Esophagus squamous epithelium (tissue), 5 donors: ENCODE results near the gene CHMP3. TPM values are rescaled to one million over a fixed set of nuclear protein-coding genes. Genes with fewer than 3 reads are reported as not detected.

ENCODE experiments used
- DNase-seq: peaks from one replicate; lab custom pipeline; 2025; lab: John Stamatoyannopoulos, UW
- H3K27ac ChIP-seq, 4 donors: fragments of 200-600 bp; sonication (generic); one replicate each; pipeline ENCODE4 v1.5.1; 2016 to 2019; ENCODE audit warnings: mild to moderate bottlenecking in 1 of 4
- H3K27me3 ChIP-seq, 4 donors: fragments of 200-600 bp; sonication (generic); 1 replicate in 3 of 4; 2 replicates in 1 of 4; pipeline versions ENCODE4 v1.5.1 to v1.6.0; 2017 to 2021; ENCODE audit warnings: antibody characterized with exemption in 1 of 4
- H3K36me3 ChIP-seq, 3 donors: fragments of 200-600 bp; sonication (generic); one replicate each; pipeline ENCODE4 v1.5.1; 2016 to 2019
- H3K4me1 ChIP-seq, 3 donors: fragments of 200-600 bp; sonication (generic); one replicate each; pipeline ENCODE4 v1.5.1; 2017 to 2019
- H3K4me3 ChIP-seq, 4 donors: fragments of 200-600 bp; sonication (generic); 1 replicate in 3 of 4; 2 replicates in 1 of 4; pipeline ENCODE4 v1.5.1; 2016 to 2019; ENCODE audit warnings: mild to moderate bottlenecking in 2 of 4, moderate library complexity in 1 of 4
- H3K9me3 ChIP-seq, 3 donors: fragments of 200-600 bp; sonication (generic); one replicate each; pipeline ENCODE4 v1.5.1; 2016 to 2019
- CTCF ChIP-seq, 6 experiments: fragments of 450-650 bp in 4 of 6; fragments of 200-600 bp in 2 of 6; sonication (generic) in 2 of 6; IDR thresholded peaks; one replicate each; pipeline ENCODE4 v1.5.1; 2016 to 2019; ENCODE audit warnings: antibody characterized with exemption in 6 of 6, mild to moderate bottlenecking in 4 of 6, moderate library complexity in 4 of 6
- POLR2A ChIP-seq, 4 donors: fragments of 450-650 bp; IDR thresholded peaks; one replicate each; pipeline ENCODE4 v1.6.1; 2017; ENCODE audit warnings: antibody characterized with exemption in 4 of 4, mild to moderate bottlenecking in 4 of 4, moderate library complexity in 3 of 4
- WGBS, 2 donors: methylation state at CpG; one replicate each; pipeline ENCODE4 v1.1.5; 2018; 5-methylcytosine and 5-hydroxymethylcytosine counted together
- intact Hi-C: fragments of 100-400 bp; cut with DNase I; formaldehyde crosslinking; loops from one replicate; pipeline ENCODE4 v1.15.0; 2022
- total RNA-seq, 4 donors: library from RNA; depleted of rRNA; stranded (reverse); fragments of >200 nt; gene quantifications; one replicate each; pipeline ENCODE4 v1.1.0, GENCODE V29; 2016
- donor health status: DM: yes; HTN: yes; CAD: no.

Gene CHMP3
- total RNA-seq, 4 donors from 2014 or later = 55.5 to 103 (median 65.5) TPM

GRCh38 chr2:86523491-86523890, 39.8 kb downstream of the CHMP3 start:
- Histone ChIP-seq H3K27me3 (no peaks in the 10 kb centered on the region), H3K9me3 (no peaks in the 10 kb centered on the region), H3K27ac (no peak overlapping the region), H3K4me1 (no peaks in the 10 kb centered on the region), H3K4me3 (no peak overlapping the region), H3K36me3 (peaks cover 0 to 49% (median 0%) of the 10 kb centered on the region in 3 donors)
- no peak for TF ChIP-seq POLR2A (IDR thresholded peaks at IDR 0.05)
- no peak for TF ChIP-seq CTCF (IDR thresholded peaks at IDR 0.05)
- DNase-seq = no peak
- intact Hi-C loops = no loop called here
- 94 to 100% methylated on average over 4 of the region's 4 CpGs for WGBS, 2 donors

DNA sequence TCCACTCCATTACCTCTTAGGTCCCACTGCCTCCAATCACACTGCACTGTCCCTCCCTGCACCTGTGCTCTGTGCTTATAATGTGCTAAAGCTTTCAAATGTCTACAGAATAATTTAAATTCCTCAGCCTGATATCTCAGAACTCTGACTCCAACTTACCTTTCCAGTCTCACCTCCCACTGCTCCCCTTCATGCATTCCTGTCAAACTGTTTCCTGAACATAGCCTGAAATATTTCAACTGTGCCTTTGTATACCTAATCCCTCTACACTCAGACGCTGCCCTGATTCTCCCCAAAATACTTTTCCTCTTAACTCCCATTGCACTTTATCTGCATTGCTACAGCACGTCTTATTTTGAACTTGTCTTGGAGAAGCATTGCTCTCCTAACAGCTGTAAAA, 40.5 kb downstream of the CHMP3 start:
- H3K36me3 ChIP-seq = peaks cover 0 to 41% (median 0%) of the 10 kb centered on the region in 3 donors
- no peak for DNase-seq
- intact Hi-C loops = no loop called here
- H3K4me1 ChIP-seq = no peaks in the 10 kb centered on the region
- WGBS, 2 donors = 93% methylated on average over 2 of the region's 2 CpGs
- H3K4me3 ChIP-seq = no peak overlapping the region
- no peaks in the 10 kb centered on the region for H3K27me3 ChIP-seq
- no peak overlapping the region for H3K27ac ChIP-seq
- no peaks in the 10 kb centered on the region for H3K9me3 ChIP-seq
- TF ChIP-seq CTCF (IDR thresholded peaks at IDR 0.05) = no peak

DNA sequence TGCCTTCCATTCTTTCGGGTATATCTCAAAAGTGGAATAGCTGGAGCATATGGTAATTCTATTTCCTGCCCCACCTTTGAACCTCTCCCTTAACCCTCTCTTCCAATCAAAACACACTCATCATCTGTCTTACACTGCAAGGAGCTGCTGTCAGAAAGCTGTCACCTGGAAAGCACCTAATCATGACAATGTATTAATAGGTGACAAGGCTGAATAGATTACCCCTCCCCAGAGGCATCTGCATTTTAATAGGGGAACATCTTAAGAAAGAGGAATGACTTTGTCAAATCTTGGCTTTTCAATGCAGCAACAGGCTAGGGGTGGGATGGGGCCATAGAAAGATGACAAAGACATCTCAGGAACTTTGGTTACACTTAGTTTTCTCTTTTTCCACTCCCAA, 41.3 kb downstream of the CHMP3 start:
- H3K4me3 ChIP-seq = no peak overlapping the region
- WGBS, 2 donors = 86 to 92% methylated on average over 1 of the region's 1 CpG
- intact Hi-C loops = no loop called here
- no peaks in the 10 kb centered on the region for H3K9me3 ChIP-seq
- no peak for DNase-seq
- no peaks in the 10 kb centered on the region for H3K27me3 ChIP-seq
- H3K36me3 ChIP-seq = peaks cover 0 to 34% (median 0%) of the 10 kb centered on the region in 3 donors
- no peaks in the 10 kb centered on the region for H3K4me1 ChIP-seq
- H3K27ac ChIP-seq = no peak overlapping the region
- TF ChIP-seq POLR2A (IDR thresholded peaks at IDR 0.05) = no peak
- no peak for TF ChIP-seq CTCF (IDR thresholded peaks at IDR 0.05)

DNA sequence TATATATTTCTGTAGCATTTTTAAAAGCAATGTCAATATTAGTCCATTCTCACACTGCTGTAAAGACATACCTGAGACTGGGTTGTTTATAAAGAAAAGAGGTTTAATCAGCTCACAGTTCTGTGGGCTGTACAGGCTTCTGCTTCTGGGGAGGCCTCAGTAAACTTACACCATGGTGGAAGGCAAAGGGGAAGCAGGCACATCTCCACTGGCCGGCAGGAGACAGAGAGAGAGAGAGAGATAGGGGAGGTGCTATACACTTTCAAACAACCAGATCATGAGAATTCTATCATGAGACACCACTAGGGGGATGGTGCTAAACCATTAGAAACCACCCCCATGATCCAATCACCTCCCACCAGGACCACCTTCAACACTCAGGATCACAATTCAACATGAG, 43.1 kb downstream of the CHMP3 start:
- 70 to 83% methylated on average over 1 of the region's 1 CpG for WGBS, 2 donors
- no peaks in the 10 kb centered on the region for H3K9me3 ChIP-seq
- DNase-seq = no peak
- H3K27me3 ChIP-seq = no peaks in the 10 kb centered on the region
- H3K27ac ChIP-seq = no peak overlapping the region
- no peak for TF ChIP-seq CTCF (IDR thresholded peaks at IDR 0.05)
- no peak for TF ChIP-seq POLR2A (IDR thresholded peaks at IDR 0.05)
- no peaks in the 10 kb centered on the region for H3K4me1 ChIP-seq
- peaks cover 0 to 18% (median 0%) of the 10 kb centered on the region in 3 donors for H3K36me3 ChIP-seq
- intact Hi-C loops = no loop called here
- H3K4me3 ChIP-seq = no peak overlapping the region

- intact Hi-C loops = no loop called here
- no peak overlapping the region for H3K27ac ChIP-seq
- H3K9me3 ChIP-seq = no peaks in the 10 kb centered on the region
These were observed 43.9 kb downstream of the CHMP3 start for GRCh38 chr2:86519349-86519748.

More at GRCh38 chr2:86519349-86519748, 43.9 kb downstream of the CHMP3 start:
- Histone ChIP-seq H3K4me1 (no peaks in the 10 kb centered on the region), H3K36me3 (peaks cover 0 to 18% (median 0%) of the 10 kb centered on the region in 3 donors), H3K27me3 (no peaks in the 10 kb centered on the region), H3K4me3 (no peak overlapping the region)
- no peak for DNase-seq
- TF ChIP-seq CTCF (IDR thresholded peaks at IDR 0.05) = no peak
- TF ChIP-seq POLR2A (IDR thresholded peaks at IDR 0.05) = no peak
- WGBS, 2 donors = 68 to 91% methylated on average over 1 of the region's 1 CpG
